ENCODE data around the gene PPARA.

GRCh38 chr22:46150655-46151477, 540 bp downstream of the PPARA start:
- TF ChIP-seq, protein P1, sequence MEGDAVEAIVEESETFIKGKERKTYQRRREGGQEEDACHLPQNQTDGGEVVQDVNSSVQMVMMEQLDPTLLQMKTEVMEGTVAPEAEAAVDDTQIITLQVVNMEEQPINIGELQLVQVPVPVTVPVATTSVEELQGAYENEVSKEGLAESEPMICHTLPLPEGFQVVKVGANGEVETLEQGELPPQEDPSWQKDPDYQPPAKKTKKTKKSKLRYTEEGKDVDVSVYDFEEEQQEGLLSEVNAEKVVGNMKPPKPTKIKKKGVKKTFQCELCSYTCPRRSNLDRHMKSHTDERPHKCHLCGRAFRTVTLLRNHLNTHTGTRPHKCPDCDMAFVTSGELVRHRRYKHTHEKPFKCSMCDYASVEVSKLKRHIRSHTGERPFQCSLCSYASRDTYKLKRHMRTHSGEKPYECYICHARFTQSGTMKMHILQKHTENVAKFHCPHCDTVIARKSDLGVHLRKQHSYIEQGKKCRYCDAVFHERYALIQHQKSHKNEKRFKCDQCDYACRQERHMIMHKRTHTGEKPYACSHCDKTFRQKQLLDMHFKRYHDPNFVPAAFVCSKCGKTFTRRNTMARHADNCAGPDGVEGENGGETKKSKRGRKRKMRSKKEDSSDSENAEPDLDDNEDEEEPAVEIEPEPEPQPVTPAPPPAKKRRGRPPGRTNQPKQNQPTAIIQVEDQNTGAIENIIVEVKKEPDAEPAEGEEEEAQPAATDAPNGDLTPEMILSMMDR (IDR thresholded peaks at IDR 0.05 in 2 of 3, conservative IDR thresholded peaks at IDR 0.05 in 1 of 3; ENCODE audit: borderline replicate concordance in 1 of 3, insufficient read depth in 1 of 3, low read depth in 2 of 3, low read length in 2 of 3), result no peak
- TF ChIP-seq POLR2A (IDR thresholded peaks at IDR 0.05; ENCODE audit: borderline replicate concordance, extremely low read depth, insufficient read depth, insufficient read length), result no peak
- TF ChIP-seq EZH2phosphoT487 (IDR thresholded peaks at IDR 0.05; ENCODE audit: borderline replicate concordance), result no peak
- TF ChIP-seq POLR2AphosphoS5 (IDR thresholded peaks at IDR 0.05; ENCODE audit: low read depth, low read length), result no peak
- TF ChIP-seq ATF3 (IDR thresholded peaks at IDR 0.05), result no peak
- no peak for TF ChIP-seq ZFX (IDR thresholded peaks at IDR 0.05)
- TF ChIP-seq RAD21 (IDR thresholded peaks at IDR 0.05; ENCODE audit: low read depth), result no peak
- TF ChIP-seq JUND (IDR thresholded peaks at IDR 0.05), result no peak
- TF ChIP-seq EZH2 (IDR thresholded peaks at IDR 0.05), result no peak
- TF ChIP-seq FOSL1 (IDR thresholded peaks at IDR 0.05; ENCODE audit: low read depth), result no peak
- no peak for TF ChIP-seq YY1 (IDR thresholded peaks at IDR 0.05; ENCODE audit: extremely low read depth, insufficient replicate concordance, low read depth, low read length)
- TF ChIP-seq, protein P2, sequence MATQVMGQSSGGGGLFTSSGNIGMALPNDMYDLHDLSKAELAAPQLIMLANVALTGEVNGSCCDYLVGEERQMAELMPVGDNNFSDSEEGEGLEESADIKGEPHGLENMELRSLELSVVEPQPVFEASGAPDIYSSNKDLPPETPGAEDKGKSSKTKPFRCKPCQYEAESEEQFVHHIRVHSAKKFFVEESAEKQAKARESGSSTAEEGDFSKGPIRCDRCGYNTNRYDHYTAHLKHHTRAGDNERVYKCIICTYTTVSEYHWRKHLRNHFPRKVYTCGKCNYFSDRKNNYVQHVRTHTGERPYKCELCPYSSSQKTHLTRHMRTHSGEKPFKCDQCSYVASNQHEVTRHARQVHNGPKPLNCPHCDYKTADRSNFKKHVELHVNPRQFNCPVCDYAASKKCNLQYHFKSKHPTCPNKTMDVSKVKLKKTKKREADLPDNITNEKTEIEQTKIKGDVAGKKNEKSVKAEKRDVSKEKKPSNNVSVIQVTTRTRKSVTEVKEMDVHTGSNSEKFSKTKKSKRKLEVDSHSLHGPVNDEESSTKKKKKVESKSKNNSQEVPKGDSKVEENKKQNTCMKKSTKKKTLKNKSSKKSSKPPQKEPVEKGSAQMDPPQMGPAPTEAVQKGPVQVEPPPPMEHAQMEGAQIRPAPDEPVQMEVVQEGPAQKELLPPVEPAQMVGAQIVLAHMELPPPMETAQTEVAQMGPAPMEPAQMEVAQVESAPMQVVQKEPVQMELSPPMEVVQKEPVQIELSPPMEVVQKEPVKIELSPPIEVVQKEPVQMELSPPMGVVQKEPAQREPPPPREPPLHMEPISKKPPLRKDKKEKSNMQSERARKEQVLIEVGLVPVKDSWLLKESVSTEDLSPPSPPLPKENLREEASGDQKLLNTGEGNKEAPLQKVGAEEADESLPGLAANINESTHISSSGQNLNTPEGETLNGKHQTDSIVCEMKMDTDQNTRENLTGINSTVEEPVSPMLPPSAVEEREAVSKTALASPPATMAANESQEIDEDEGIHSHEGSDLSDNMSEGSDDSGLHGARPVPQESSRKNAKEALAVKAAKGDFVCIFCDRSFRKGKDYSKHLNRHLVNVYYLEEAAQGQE (IDR thresholded peaks at IDR 0.05; ENCODE audit: low read depth), result no peak
